Hematopoietic multipotent progenitor cell treated with erythropoietin and hydrocortisone succinate and interleukin-3 and kit ligand, for 17 days (in vitro differentiated cells): ENCODE measurements around the gene TMEM181.
"Not testable (repeated sequence)": the region's sequence is repeated elsewhere in the genome, so short reads cannot be mapped to it uniquely, and the experiment has no call there.

Experiments used
- DNase-seq: peaks from one replicate; pipeline ENCODE4 v3.0.0-alpha.2; 2015; ENCODE audit warnings: low spot score

TMEM181 gene

DNA sequence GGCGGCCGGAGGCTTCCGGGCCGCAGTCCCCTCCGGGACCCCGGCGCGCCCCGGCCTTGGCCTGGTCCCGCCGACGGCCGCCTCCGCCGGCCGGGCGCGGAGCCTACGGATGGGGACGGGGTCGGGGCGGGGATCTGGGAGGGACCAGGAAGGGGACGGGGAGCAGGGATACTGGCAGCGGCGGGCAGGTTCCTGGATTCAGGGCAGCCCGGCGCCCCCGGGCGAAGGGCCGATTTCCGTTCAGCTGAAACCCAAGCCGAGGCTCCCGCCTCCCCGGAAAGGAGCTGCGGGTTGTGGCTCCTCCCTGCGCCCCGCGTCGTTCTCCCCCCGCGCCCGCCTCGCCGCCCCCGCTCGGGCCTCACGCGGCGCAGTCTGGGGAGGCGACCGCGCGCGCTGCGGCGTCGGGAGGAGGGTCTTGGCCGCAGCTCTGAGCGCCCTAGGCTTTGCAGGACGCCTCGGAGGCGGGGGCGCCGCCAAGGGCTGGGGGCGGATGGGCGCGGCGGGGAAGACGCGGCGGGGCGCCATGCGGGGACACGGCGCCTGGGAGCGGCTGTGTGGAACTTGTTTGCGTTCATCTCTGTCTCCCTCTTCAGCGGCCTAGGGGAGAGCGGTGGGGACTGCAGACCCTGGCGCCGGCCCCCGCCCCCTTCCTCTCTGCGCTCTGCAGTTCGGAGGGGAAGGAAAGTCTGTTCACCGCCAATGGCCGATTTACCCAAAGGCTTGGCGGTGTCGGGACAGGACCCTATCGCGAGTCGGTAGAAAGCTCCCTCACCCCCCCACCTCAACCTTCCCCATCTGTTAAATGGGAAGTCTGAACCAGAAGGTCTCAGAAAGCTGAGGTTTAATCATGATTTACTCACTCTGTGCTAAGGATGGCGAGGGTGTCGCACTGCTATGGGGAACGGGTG, 22.7 kb upstream of the TMEM181 start:
- no peak for DNase-seq

DNA sequence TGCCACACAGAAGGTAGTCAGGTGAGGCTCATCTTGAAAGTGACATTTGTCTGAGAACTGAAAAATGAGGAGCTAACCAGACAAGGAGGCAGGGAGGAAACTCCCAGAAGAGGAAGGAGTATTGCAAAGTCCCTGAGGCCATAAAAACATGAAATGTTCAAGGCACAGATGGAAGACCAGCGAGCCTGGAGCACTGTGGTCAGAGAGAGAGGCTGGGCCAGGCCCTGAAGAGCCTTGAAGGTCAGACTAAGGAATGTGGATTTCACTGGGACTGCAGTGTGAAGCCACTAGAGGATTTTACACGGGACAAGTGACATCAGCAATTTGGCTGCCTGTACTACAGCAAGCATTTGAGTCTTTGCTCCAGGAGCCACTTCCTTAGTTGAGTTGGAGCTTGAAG, 21.1 kb upstream of the TMEM181 start:
- no peak for DNase-seq

GRCh38 chr6:158539413-158539812, 20.5 kb upstream of the TMEM181 start:
- no peak for DNase-seq

- no peak for DNase-seq
These were observed 20.0 kb upstream of the TMEM181 start for GRCh38 chr6:158539881-158540280.

DNA sequence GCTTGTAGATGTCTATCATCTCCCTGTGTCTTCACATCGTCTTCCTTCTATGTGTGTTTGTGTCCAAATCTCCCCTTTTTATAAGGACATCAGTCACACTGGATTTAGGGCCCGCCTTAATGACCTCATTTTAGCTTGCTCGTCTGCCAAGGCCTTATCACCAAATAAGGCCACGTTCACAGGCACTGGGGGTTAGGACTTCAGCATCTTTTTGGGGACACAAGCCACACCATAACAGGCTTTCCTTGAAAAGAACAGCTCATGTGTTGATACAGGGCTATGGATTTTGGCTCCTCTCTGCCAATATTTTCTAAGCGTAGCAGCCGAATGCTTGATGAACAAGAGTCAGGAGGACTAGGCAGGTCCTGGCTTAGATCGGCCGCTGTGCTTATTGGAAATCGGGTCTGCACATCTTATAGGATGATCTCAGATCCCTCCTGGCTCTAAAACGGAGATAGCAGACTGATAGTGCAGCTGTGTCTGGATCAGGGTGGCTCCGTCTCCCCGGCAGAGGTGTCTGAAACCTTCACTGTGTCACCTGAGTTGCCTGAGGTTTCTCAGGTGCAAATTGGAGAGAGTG, 16.2 kb upstream of the TMEM181 start:
- DNase-seq: no peak

DNA sequence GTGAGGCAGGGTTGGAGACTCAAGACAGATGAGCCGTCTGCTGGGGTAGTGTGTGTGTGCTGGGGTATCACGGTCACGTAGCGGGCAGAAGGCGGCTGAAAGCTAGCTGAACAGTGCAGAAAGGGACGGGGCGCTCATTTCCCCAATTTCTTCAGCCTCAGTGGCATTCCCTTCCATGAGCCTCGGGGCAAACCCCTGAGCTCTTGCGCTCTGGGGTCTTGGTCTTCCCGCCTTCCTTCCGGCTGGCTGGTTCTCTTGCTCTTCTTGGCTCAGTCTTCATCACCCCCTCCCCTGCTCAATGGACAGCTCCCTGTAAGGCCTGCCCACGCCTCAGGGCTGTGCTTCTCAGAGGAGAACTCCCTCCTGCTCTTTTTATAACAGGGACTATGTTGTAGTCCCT, 15.5 kb upstream of the TMEM181 start:
- DNase-seq: no peak

DNA sequence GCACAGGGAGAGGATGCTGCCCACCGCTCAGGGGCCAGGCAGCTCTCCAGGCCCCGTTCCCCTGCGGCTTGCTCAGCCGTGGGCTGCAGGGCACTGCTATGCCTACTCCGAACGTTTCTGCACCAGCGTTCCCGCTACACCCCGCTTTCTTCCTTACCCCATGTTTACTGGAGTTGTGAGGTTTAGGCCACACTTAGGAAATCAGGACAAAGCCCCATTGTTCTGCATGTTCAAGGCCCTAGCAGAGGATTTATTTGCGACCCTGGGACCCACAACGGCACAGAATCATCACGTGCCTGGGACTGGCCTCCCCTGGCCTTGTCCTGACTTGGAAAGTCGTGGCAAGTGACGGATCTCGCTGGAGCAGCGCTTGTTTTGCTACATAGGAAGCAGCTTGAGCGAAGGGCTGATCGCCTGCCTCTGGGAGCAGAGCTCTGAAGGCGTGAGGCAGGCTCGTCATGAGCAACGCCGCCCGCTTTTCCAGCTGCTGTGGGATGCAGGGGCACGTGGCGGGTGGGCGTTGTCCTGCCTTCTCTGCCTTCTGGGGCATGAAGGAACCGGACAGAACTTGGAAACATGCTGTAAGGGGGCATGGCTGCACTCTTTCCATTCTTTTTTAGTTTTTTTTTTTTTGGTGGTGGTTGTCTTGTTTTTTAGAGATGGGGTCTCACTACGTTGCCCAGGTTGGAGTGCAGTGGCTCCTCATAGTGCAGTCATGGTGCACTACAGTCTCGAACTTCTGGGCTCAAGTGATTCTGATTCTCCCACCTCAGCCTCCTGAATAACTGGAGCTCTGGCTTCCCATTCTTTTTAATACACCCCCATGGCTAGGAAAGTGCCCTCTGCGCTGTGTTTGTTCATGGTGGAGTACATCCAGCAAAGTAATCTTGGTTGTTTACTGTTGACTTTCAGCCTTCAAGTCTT, 14.6 kb upstream of the TMEM181 start:
- no peak for DNase-seq

DNA sequence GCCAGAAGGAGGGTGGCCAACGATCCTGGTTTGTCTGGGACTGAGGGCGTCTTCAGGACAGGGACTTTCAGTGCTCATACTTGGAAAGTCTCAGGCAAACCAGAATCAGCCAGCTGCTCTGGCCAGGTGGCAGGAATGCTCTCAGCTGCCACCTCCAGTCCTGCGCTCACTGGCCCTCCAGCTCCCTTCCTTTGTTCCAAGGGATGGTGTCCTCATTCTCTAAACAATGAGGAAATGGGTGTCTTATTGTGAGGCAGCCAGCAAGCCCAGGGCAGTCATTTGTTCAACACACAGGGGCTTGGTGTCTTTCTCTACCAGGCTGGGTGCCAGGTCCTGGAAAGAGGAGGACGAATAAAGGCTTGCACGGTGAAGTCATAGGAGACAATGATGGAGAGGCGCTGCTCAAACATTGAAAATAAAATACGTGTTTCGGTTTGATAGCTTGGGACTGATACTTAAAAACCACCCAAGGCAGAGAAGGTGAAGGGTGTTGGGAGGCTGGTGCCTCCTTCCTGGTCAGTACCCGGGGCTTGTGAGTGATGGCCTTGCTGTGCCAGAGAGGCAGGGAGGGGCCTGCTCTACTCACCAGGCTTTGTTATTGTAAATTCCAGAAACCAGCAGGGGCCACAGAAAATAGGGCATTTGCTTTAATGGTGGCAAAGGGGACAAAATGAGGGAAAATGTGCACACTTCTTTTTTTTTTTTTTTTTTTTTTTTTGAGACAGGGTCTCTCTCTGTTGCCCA, 11.3 kb upstream of the TMEM181 start:
- no peak for DNase-seq

DNA sequence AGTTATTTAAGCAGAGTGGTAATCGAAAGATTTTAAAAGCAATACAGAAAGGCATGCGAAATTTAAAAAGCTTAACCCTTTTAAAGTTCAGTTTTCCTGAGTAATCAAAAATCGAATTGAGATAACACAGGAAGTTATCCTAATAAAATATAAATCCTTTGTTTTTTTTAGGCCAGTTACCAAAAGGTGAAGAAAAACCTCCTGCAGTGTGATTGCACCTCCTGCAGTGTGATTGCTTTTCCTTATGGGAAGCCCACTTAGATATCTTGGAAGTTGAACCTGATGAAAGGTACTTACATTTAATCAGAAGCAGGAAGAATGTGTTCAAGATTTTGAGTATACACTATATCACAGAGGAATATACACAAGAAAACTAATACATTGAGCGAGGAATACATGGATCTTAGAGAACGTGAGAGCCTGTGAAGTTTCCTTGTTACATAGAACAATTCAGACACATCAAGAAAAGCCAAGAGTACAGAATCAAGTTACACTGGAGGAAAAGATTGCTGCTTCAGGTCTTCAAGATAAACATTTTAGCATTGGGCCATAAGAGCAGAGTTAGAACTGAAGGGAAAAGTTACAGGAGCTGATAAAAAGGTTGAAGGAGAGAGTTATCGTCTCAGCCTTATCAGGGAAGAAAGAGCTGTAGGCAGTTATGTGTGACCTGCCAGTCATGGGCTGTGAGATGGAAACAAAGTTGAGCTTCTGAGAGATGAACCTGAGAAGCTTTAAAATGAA, 7.7 kb upstream of the TMEM181 start:
- DNase-seq: no peak

DNA sequence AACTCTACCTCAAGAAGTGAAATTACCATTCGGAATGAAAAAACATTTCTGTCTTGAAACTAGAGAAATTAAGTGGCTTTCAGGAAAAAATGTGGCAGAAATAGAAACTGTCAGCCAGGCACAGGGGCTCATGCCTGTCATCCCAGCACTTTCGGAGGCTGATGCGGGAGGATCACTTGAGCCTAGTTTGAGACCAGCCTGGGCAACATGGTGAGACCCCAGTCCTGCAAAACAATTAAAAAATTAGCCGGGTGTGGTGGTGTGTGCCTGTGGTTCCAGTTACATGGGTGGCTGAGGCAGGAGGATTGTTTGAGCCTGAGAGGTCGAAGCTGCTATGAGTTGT, 7.1 kb upstream of the TMEM181 start:
- no peak for DNase-seq

- DNase-seq: no peak
These were observed 5.1 kb upstream of the TMEM181 start for GRCh38 chr6:158554611-158555361.

GRCh38 chr6:158556113-158556512, 3.8 kb upstream of the TMEM181 start:
- no peak for DNase-seq

- not testable (repeated sequence) for DNase-seq
These were observed 2.8 kb upstream of the TMEM181 start for GRCh38 chr6:158557110-158557509.

DNA sequence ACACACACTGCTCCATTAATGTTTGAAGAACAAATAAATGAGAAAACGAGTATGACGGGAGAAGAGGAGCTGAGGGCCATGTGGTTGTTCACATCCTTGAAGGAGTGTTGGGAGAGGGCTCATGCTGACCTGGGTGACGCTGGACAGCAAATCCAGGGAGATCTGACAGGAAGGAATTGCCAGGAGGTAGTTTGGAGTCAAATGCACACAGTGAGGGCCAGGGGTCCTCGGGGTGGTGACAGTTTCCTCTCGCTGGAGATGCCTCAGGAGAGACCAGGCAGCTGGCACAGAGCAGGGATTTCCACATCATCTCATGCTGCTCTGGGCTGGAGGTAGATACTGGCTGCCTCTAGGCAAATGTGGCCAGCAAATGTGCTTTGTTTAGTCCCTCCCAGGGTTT, 2.0 kb upstream of the TMEM181 start:
- DNase-seq: no peak

DNA sequence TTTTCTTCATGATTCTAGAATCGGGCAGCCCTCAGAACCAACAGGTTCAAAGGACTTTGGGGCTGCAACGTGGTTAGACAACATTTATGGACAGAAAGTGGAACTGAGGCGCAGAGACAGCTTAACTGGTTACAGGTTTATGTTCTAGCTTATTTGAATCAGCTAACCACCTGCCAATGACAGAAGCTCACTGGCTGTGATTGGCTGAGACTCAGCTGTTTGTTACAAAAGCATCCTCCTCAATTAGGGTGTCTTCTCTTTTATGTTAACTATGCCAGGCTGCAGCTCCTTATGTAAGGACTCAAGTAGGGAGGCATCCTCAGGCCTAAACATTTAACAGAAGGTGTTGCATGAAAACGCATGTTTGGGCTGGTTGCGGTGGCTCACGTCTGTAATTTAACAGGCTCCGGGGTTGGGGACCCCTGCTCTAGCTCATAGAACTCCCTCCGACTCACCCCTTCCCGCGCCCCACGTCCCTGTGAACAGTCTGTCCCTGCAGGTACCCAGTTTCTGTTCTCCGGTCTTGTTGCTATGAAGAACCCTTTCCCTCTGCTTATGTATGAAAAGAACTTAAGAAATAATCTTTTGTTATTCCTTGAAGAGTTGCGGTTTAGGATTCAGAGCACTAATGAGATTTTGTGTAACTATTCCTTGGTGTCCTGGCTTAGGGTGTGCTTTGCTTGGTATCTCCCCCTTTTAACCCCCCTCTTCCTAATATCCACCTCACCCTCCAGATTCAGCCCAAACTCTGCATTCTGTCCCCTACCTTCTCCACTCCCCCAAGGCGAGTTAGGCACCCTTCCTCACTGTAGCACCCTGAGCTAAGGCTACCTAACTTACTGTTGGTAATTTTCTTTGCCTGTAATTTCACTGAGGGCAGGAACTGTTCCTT, 1.2 kb upstream of the TMEM181 start:
- DNase-seq: no peak

- no peak for DNase-seq
These were observed 475 bp upstream of the TMEM181 start for GRCh38 chr6:158559338-158559894.

DNA sequence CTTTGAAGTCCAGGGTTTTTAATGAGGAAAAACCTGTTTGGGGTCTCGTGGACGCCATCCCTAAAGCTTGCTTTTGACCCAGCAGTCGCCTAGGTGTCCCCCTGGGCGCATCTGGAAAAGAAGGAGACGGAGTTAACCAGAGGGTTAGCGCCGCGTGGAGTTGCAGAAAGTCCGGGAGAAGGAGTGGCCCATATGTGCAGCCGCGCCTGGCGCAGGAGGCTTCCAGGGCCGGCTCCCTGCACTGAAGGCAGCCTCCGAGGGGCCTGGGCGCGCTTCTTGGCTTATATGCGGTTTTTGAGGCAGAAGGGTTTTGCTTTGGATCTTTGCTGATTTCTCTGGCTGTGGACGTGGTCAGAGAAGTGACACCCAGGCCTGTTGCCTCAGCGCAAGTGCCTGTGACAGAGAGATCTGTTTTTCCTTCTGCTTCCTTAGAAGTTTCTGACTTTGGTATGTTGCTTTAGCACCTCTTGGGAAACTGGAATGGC, 987 bp downstream of the TMEM181 start:
- DNase-seq: no peak

- DNase-seq: no peak
These were observed 1.5 kb downstream of the TMEM181 start for GRCh38 chr6:158561321-158561884.

GRCh38 chr6:158561938-158562337, 2.0 kb downstream of the TMEM181 start:
- DNase-seq: no peak
